Measurements from ENCODE around the gene RAF1.
"Not testable (repeated sequence)": the region's sequence is repeated elsewhere in the genome, so short reads cannot be mapped to it uniquely, and the experiment has no call there.

The RAF1 gene

DNA sequence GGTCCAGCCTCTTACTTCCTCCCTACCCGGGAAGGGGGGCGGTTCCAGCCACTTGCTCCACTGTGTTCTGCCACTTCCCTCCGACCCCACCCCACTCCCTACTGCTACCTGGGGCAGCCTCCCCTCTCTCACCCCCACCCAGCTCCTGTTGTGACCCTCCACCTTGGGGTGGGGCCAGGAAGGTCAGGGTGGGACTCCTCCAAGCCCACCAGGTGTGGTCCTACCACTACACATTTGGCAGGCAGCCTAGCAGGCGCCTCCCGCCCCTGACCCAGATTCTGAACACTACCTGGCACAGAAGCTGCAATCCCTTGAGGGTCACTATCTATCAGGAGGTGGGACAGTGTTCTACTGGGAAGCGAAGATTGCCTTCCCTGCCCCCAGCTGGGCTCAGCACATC is 13.7 kb upstream of the RAF1 start:
- TF ChIP-seq, protein P1, sequence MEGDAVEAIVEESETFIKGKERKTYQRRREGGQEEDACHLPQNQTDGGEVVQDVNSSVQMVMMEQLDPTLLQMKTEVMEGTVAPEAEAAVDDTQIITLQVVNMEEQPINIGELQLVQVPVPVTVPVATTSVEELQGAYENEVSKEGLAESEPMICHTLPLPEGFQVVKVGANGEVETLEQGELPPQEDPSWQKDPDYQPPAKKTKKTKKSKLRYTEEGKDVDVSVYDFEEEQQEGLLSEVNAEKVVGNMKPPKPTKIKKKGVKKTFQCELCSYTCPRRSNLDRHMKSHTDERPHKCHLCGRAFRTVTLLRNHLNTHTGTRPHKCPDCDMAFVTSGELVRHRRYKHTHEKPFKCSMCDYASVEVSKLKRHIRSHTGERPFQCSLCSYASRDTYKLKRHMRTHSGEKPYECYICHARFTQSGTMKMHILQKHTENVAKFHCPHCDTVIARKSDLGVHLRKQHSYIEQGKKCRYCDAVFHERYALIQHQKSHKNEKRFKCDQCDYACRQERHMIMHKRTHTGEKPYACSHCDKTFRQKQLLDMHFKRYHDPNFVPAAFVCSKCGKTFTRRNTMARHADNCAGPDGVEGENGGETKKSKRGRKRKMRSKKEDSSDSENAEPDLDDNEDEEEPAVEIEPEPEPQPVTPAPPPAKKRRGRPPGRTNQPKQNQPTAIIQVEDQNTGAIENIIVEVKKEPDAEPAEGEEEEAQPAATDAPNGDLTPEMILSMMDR (IDR thresholded peaks at IDR 0.05): no peak

DNA sequence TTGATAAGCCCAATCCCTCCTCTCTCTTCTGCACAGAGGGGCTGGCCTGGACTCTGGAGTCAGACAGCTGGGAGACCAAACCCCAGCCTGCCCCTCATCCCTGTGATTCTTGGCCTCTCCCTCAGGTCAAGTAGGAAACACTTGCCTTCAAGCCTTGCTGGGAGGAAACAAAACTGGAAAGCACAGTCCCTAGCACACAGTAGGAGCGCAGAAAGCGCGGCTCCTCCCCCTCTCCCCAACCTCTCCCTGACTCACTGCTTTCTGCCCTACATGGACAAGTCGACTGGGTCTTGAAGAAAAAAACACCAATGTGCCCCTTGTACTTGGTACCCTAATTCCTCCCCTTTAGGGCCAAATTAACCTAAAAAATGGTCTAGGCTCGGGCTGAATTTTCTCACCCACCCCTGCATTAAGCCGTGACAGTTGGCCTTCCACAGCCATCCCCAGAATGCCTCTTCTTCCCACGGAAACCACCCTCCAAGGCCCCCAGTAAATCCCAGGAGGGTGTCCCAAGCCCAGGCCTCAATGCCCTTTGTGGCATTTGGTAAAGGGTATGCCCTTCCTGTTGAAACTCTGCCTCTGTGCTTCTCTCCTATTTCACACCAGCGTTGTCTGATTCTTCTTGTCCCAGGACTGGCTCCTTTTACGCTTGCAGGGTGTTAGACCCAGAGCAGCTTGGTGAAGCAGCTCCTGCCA is 11.3 kb upstream of the RAF1 start:
- no peak overlapping the region for H3K27ac ChIP-seq
- no peak overlapping the region for H3K4me3 ChIP-seq
- DNase-seq (ENCODE audit: low spot score): no peak
- TF ChIP-seq, protein P1 (IDR thresholded peaks at IDR 0.05): no peak

More for the DNA sequence above, 13.7 kb upstream of the RAF1 start:
- DNase-seq (ENCODE audit: low spot score): no peak
- Histone ChIP-seq H3K4me3 (no peak overlapping the region), H3K27ac (no peak overlapping the region)

DNA sequence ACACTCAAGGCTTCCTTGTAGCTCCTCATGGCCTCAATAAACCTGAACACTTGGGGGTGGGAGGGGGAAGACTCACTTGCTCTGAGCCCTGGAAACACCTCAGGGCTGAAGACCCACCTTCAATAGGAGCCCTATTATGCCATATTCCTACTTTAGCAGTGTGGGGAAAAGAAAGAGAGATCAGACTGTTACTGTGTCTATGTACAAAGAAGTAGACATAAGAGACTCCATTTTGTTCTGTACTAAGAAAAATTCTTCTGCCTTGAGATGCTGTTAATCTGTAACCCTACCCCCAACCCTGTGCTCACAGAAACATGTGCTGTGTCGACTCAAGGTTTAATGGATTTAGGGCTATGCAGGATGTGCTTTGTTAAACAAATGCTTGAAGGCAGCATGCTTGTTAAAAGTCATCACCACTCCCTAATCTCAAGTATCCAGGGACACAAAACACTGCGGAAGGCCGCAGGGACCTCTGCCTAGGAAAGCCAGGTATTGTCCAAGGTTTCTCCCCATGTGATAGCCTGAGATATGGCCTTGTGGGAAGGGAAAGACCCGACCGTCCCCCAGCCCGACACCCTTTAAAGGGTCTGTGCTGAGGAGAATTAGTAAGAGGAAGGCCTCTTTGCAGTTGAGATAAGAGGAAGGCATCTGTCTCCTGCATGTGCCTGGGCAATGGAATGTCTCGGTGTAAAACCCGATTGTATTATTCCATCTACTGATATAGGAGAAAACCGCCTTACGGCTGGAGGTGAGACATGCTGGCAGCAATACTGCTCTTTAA is 10.2 kb upstream of the RAF1 start:
- H3K27ac ChIP-seq; DNase-seq (ENCODE audit: low spot score); H3K4me3 ChIP-seq: not testable (repeated sequence)

DNA sequence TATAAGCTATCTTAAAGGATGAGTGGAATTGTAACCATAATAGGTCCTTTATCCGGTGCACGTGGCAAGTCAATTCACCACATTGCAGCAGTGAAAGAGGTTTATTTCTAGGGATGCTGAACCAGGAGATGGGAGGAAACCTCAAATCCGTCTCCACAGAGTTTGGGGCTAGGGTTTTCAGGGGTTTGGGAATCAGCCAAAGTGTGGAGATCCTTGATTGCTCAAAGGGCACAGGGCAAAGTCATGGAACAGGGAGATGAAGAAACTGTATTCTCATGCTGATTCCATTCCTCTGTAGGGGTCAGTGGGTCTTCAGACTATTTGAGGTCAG is 7.2 kb upstream of the RAF1 start:
- DNase-seq (ENCODE audit: low spot score): no peak
- no peak overlapping the region for H3K4me3 ChIP-seq
- H3K27ac ChIP-seq: no peak overlapping the region
- TF ChIP-seq, protein P1 (IDR thresholded peaks at IDR 0.05): no peak

DNA sequence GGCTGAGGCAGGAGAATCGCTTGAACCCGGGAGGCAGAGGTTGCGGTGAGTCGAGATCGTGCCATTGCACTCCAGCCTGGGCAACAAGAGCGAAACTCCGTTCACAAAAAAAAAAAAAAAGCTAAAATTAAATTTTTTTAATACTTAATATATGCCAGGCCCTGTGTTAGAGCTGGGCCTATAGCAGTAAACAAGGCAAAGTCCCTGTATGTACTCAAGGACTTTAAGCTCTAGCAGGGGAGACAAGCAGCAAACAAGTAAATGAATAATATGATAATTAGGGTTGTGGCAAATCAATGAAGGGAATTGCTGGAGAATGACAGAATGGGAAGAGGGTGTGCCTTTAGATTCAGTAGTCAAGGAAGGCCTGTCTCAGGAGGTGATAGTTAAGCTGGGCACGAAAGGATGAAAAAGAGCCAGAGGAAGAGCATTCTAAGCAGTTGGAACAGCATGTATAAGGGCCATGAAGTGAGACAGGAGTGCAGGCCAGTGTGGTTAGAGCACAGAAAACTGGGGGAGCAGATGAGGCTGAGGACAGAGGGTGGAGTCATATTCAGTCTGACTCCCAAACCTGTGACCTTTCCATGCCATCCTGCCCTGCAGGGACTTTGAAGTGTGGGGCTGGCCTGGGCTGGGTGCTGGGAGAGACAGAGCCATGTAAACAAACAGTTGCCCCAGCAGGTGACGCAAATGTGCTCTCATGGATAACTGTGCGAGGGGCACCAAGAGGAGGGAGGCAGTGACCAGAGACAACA is 6.6 kb upstream of the RAF1 start:
- TF ChIP-seq, protein P1 (IDR thresholded peaks at IDR 0.05): no peak
- Histone ChIP-seq H3K4me3 (no peak overlapping the region), H3K27ac (no peak overlapping the region)
- DNase-seq (ENCODE audit: low spot score): no peak

DNA sequence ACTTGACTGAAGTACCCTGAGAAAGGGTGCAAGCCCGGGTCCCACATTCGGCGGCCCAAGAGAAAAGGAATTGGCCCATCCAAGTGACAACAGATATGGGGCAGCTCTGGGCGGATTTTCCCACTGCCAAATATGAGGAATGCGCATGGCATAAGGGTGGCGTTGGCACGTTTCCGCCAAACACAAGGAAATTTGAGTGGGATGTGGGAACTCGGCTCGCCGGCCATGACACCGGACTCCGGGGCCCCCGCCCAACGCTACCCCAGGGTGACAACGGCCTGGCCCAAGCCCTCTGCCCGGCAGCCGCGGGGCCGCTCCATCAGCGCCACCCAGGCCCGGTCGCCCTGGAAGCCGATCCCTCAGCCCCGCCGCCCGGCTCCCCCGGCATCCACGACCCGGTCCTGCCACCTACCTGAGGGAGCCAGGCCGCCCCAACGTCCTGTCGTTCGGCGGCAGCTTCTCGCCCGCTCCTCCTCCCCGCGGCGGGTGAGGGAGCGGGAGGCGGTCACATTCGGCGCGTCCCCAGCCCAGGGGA is 449 bp downstream of the RAF1 start:
- DNase-seq (ENCODE audit: low spot score): peak; percentile 79
- H3K27ac ChIP-seq: peak overlapping the region; percentile 99 to 100
- TF ChIP-seq, protein P1 (IDR thresholded peaks at IDR 0.05): no peak
- H3K4me3 ChIP-seq: peak overlapping the region; percentile 95
